ENCODE data around the gene CSRP2.

CSRP2 gene

DNA sequence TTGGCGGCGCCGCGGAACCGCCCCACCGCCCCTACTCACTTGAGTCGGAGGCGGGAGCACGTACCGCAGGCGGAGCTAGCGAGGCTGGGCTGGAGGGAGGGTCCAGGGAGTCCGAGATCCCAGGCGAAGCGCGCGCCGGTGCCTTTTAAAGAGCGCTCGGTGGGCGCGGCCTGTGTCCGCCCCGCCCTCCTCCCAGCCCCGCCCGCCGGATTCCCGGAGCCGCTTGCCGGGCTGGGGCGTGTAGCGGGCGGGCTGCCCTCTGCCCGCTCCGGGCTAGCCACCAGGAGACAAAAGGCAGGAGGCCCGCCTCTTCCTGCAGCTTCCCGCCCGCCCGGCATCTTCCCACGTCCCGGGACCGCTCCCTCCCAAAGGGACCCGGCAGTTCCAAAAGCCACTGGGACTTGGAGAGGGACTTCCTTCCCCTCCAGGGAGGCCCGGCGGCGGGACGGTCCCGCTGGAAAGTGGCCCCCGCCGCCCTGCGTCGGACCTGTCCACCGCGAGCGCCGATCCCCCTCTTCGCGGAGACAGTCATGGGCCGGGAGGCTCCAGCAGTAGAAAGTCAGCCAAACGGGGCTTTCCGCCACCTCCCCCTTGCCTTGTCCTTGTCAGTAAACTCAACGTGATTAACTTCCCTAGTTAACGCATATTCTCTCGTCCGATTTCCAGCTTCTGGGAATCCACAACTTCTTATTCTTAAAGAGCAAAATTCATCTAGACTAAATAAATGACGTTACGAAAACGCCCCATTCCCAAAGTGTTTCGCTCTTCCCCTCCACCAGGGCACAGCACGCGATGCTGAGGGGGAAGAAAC, at the start of gene CSRP2:
Gene CSRP2, minus strand, starts transcription at position 121 of the 811 bp plus-strand sequence. CDS start 12,759 bp downstream, outside the sequence.
- TF ChIP-seq, protein P1, sequence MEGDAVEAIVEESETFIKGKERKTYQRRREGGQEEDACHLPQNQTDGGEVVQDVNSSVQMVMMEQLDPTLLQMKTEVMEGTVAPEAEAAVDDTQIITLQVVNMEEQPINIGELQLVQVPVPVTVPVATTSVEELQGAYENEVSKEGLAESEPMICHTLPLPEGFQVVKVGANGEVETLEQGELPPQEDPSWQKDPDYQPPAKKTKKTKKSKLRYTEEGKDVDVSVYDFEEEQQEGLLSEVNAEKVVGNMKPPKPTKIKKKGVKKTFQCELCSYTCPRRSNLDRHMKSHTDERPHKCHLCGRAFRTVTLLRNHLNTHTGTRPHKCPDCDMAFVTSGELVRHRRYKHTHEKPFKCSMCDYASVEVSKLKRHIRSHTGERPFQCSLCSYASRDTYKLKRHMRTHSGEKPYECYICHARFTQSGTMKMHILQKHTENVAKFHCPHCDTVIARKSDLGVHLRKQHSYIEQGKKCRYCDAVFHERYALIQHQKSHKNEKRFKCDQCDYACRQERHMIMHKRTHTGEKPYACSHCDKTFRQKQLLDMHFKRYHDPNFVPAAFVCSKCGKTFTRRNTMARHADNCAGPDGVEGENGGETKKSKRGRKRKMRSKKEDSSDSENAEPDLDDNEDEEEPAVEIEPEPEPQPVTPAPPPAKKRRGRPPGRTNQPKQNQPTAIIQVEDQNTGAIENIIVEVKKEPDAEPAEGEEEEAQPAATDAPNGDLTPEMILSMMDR (conservative IDR thresholded peaks at IDR 0.05) = peak; percentile 35; the same call in 1 of the 2 replicates
- H3K27ac ChIP-seq = peak within 1 kb of the TSS; percentile 81

DNA sequence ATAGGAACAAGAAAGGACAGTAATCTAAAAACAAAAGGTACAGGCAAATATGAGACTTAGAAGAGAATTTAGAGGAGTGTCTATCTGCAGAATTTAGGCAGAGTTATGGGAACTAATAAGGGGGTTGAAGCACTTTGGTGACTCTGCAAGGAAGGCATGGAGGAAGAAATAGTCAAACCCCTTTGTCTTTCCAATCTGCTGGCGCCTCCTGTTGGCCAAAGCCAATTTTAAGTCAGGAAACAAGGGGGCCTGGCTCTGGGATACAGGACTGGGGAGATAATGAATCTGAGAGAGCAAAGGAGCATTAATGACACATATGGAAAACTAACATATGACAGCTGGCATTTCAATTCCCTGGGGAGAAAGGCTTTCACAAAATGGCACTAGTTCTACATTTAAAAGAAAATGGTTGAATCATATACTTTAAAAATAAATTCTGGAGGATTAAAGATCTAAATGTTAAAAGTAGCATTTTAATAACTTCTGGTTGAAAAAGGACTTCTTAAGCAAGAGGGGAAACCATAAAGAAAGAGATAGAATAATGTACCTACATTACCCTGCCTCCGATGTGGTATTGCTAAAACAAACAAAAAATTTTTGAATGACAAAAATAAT, 48.5 kb upstream of the CSRP2 start:
- TF ChIP-seq, protein P1 (conservative IDR thresholded peaks at IDR 0.05) = peak; percentile 48
- no peak overlapping the region for H3K27ac ChIP-seq

DNA sequence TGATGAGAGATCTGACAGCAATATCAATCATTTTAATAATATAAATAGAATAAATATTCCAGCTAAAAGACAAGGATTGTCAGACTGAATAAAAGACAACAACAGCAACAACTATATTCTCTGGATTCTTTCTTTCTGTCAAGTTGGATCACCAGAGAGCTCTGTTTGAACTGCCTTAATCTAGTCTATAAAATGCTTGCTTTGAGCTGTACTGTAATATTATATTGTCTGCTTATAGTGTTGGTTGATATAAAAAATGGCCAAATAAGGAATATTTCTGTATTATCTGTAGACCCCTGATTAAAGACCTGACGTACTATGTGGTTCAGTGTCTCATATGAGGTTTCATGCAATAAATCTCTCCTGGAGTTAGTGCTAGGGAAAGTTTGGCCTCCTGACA, 46.3 kb upstream of the CSRP2 start:
- TF ChIP-seq, protein P1 (conservative IDR thresholded peaks at IDR 0.05) = no peak

DNA sequence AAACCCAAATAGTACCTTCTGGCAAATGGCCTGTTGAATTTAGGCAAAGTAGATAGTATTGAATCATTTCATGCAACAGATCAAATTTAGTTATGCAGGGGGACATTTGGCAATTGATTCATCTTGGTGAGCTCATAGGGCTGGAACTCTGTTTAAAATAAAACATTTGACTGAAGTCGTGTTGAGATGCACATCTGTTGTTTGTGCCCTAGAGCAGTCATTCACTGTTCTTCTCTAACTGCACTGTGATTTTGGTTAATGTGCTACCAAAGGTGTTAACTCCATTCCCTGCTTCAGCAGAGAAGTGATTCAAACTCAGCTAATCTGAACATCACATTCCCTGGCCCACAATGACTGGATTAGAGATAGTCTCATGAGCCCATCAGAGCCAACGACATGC, 44.0 kb upstream of the CSRP2 start:
- H3K27ac ChIP-seq = no peak overlapping the region
- TF ChIP-seq, protein P1 (conservative IDR thresholded peaks at IDR 0.05) = no peak

More for the DNA sequence above, 46.3 kb upstream of the CSRP2 start:
- H3K27ac ChIP-seq = no peak overlapping the region

DNA sequence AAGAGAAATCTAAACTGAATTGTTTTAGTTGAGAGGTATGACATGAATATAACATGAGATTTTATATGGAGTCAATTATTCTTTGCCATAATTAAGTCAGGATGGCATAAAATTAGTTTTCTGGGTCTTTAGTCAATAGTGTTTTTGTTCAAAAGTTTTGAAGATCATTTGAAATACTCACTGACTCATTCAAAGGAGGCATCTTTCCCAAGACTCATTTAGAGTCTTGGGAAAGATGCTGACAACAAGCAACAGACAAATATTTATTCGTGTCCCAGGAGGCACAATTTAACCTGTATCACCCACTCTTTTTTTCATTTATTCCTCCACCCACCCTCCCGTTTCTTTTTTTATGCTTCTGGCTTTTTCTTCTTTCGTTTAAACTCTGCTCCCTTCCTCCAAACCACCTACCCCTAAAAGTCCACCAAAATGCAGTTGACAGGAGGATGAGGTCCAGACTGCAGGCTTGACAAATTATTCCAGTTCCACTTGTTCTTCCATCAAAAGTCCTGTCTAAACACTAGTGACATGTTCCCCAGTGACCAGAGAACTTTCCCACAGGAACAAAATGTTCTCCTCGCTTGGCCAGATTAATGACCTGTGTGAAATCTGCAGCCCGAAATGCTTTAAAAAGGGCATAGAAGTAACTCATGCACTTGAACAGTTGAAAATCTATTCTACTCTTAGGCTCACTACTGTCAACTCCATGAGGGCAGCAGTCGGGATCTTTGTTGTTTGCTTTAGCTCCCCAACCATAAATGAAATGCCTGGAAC, 43.3 kb upstream of the CSRP2 start:
- H3K27ac ChIP-seq = no peak overlapping the region
- TF ChIP-seq, protein P1 (conservative IDR thresholded peaks at IDR 0.05) = no peak

DNA sequence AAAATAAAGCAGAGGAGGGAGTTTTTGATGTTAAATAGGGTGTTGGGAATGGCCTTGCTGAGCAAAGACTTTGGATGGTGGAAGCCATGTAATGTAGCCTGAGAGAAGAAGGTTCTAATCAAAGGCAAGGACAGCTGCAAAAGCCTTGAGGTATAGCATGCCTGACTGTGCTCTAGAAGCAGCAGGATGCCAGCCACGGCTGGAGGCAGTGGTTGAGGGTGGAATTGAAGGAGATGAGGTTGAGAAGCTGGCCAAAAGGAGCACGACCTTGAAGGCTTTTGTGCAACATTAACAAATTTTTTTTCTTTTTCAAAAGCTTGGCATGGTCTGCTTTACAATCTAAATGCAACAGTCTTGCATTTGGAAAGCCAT, 42.3 kb upstream of the CSRP2 start:
- TF ChIP-seq, protein P1 (conservative IDR thresholded peaks at IDR 0.05) = no peak
- no peak overlapping the region; the same call in 1 of the 2 replicates for H3K27ac ChIP-seq
